Uterus (tissue), 4 donors: ENCODE measurements around the gene C10orf95. TPM values are rescaled to one million over a fixed set of nuclear protein-coding genes. Genes with fewer than 3 reads are reported as not detected.

ENCODE experiments used
- DNase-seq, 2 donors: peaks; one replicate each; pipeline ENCODE4 v3.0.0-alpha.2; 2019 to 2020
- H3K27ac ChIP-seq, 2 donors: fragments of 200-600 bp; sonication (generic); 1 replicate in 1 of 2; 2 replicates in 1 of 2; pipeline ENCODE4 v1.5.1; 2016 to 2018
- H3K27me3 ChIP-seq, 2 donors: fragments of 200-600 bp; sonication (generic); one replicate each; pipeline ENCODE4 v1.5.1; 2018 to 2019; ENCODE audit warnings: control low read depth in 1 of 2
- H3K36me3 ChIP-seq, 2 donors: fragments of 200-600 bp; sonication (generic); one replicate each; pipeline ENCODE4 v1.5.1; 2019; ENCODE audit warnings: control low read depth in 1 of 2
- H3K4me1 ChIP-seq, 2 donors: fragments of 200-600 bp; sonication (generic); one replicate each; pipeline ENCODE4 v1.5.1; 2018 to 2019; ENCODE audit warnings: control low read depth in 1 of 2
- H3K4me3 ChIP-seq, 2 donors: fragments of 200-600 bp; sonication (generic); 1 replicate in 1 of 2; 2 replicates in 1 of 2; pipeline ENCODE4 v1.5.1; 2018 to 2019; ENCODE audit warnings: mild to moderate bottlenecking in 1 of 2
- H3K9me3 ChIP-seq, 2 donors: fragments of 200-600 bp; sonication (generic); one replicate each; pipeline ENCODE4 v1.5.1; 2019; ENCODE audit warnings: control low read depth in 1 of 2
- CTCF ChIP-seq, 4 experiments: fragments of 200-600 bp in 2 of 4; fragments of 450-650 bp in 2 of 4; sonication (generic) in 2 of 4; IDR thresholded peaks; one replicate each; pipeline ENCODE4 v1.5.1; 2016 to 2019; ENCODE audit warnings: antibody characterized with exemption in 4 of 4, mild to moderate bottlenecking in 2 of 4, moderate library complexity in 1 of 4
- POLR2A ChIP-seq, 2 donors: fragments of 450-650 bp; IDR thresholded peaks; one replicate each; pipeline ENCODE4 v1.6.1; 2016; ENCODE audit warnings: antibody characterized with exemption in 2 of 2, mild to moderate bottlenecking in 1 of 2, moderate library complexity in 1 of 2
- intact Hi-C: fragments of 100-400 bp; cut with DNase I; formaldehyde crosslinking; loops from one replicate; pipeline ENCODE4 v1.15.1; 2023; ENCODE audit warnings: low total_unique reads
- total RNA-seq, 4 donors: library from RNA; depleted of rRNA in 3 of 4; stranded (reverse); fragments of >200 nt in 3 of 4; gene quantifications; one replicate each; pipeline versions ENCODE4 v1.1.0 to v1.2.4, GENCODE V29; 2014 to 2023
- donor health status: DM: yes; HTN: yes; CAD: no.

The C10orf95 gene
- total RNA-seq, 4 donors from 2014 or later: 0.21 TPM; not detected in 3

GRCh38 chr10:102480396-102480795 lies 29.1 kb upstream of the C10orf95 start:
- DNase-seq: no peak
- H3K9me3 ChIP-seq: no peaks in the 10 kb centered on the region
- H3K4me1 ChIP-seq: no peaks in the 10 kb centered on the region
- TF ChIP-seq POLR2A (IDR thresholded peaks at IDR 0.05) (no peak), CTCF (IDR thresholded peaks at IDR 0.05) (no peak)
- H3K27ac ChIP-seq: no peak overlapping the region
- H3K36me3 ChIP-seq: no peaks in the 10 kb centered on the region
- no peak overlapping the region for H3K4me3 ChIP-seq
- intact Hi-C loops: no loop called here
- no peaks in the 10 kb centered on the region for H3K27me3 ChIP-seq

GRCh38 chr10:102479651-102480050 lies 28.3 kb upstream of the C10orf95 start:
- no peak for DNase-seq
- TF ChIP-seq CTCF (IDR thresholded peaks at IDR 0.05) (no peak), POLR2A (IDR thresholded peaks at IDR 0.05) (no peak)
- Histone ChIP-seq H3K36me3 (no peaks in the 10 kb centered on the region), H3K27me3 (no peaks in the 10 kb centered on the region), H3K27ac (no peak overlapping the region), H3K4me3 (no peak overlapping the region), H3K9me3 (no peaks in the 10 kb centered on the region), H3K4me1 (no peaks in the 10 kb centered on the region)
- intact Hi-C loops: loop anchor here (5.0 kb wide), 1 partner anchor 87 kb away; no protein-coding TSS in a partner anchor

- Histone ChIP-seq H3K4me3 (no peak overlapping the region), H3K36me3 (no peaks in the 10 kb centered on the region), H3K9me3 (no peaks in the 10 kb centered on the region), H3K27me3 (no peaks in the 10 kb centered on the region), H3K27ac (no peak overlapping the region), H3K4me1 (no peaks in the 10 kb centered on the region)
- no peak for TF ChIP-seq POLR2A (IDR thresholded peaks at IDR 0.05)
- TF ChIP-seq CTCF (IDR thresholded peaks at IDR 0.05): no peak
- no peak for DNase-seq
- intact Hi-C loops: loop anchor here (5.0 kb wide), 1 partner anchor 84 kb away; no protein-coding TSS in a partner anchor
Measured at GRCh38 chr10:102476466-102477141, 25.3 kb upstream of the C10orf95 start.

GRCh38 chr10:102475451-102476040 lies 24.2 kb upstream of the C10orf95 start:
- TF ChIP-seq CTCF (IDR thresholded peaks at IDR 0.05) (no peak), POLR2A (IDR thresholded peaks at IDR 0.05) (no peak)
- no peaks in the 10 kb centered on the region for H3K27me3 ChIP-seq
- no peaks in the 10 kb centered on the region for H3K4me1 ChIP-seq
- H3K4me3 ChIP-seq: no peak overlapping the region
- no peaks in the 10 kb centered on the region for H3K36me3 ChIP-seq
- no peaks in the 10 kb centered on the region for H3K9me3 ChIP-seq
- no peak for DNase-seq
- intact Hi-C loops: loop anchor here (5.0 kb wide), 1 partner anchor 83 kb away; no protein-coding TSS in a partner anchor
- H3K27ac ChIP-seq: no peak overlapping the region
